HG03139 (cell line): ENCODE measurements around the gene OXER1.

ENCODE experiments used
- ATAC-seq: cut with Tn5 transposase; IDR thresholded peaks from one replicate; pipeline ENCODE4 v1.9.1; 2021; ENCODE audit not compliant: unreplicated experiment

OXER1 gene

DNA sequence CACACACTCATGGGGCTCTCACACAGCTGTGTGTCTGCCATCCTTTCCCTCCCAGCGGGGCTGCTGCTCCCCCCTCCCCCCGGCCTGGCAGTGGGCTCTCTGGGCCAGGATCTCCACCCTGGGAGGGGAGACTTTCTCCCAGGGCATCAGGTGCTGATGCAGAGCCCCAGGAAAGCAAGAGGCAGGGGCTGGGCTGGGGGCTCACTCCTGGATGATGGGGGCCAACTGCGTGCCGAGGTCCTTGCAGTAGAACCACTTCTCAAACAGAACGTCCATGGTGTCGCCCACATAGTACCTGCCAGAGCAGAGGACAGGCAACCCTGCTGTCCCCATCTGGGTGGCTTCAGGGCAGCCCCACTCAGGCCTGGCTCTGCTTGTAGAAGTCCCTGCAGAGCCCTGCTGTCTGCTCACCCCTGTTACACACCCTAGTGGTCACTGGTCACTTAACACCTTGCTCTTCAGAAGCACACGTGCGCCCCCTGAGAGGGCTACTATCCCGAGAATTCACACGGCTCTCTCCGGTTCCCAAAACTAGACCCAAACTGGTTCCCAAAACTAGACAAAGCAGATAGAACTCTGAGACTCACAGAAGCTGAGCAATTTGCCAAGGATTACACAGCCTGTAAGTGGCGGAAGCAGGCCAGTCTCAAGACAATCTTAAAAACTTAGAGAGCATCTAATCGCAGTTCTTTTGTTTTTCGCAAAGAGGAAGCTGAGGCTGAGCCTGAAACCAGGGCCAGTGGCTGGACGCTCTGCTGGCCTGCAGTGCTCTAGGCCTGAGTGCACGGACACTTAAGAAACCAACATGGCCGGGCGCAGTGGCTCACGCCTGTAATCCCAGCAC, 6.6 kb upstream of the OXER1 start:
- ATAC-seq = no peak

DNA sequence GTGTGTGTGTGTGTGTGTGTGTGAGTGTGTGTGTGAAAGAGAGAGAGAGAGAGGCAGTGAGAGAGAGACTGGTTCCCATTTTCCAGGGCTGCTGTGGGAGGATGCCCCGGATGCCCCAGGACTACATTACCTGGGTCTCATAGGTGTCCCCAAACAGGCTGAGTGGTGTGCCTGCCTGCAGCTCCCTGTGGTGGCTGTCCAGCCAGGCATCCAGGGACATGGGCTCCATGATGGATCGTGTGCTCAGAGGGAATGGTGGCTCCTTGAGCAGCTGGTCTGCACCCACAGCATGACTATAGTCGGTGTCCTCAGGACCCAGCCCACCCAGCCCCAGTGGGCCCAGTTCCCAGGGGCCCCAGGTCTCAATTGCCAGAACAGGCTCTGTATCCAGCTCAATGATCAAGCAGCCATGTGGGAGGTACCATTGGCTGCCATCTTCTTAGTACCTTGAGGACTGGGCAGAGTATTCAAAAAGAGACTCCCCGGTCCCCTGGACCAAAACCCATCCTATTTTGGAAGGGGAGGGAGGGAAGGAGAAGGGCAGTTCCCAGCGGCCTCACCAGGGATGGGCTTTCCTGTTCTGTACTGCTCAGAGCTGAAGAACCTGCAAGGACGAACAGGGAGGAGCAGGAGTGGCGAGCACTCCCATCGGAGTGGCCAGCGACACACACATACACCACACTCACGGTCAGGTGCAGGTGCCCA, 5.8 kb upstream of the OXER1 start:
- ATAC-seq = no peak

DNA sequence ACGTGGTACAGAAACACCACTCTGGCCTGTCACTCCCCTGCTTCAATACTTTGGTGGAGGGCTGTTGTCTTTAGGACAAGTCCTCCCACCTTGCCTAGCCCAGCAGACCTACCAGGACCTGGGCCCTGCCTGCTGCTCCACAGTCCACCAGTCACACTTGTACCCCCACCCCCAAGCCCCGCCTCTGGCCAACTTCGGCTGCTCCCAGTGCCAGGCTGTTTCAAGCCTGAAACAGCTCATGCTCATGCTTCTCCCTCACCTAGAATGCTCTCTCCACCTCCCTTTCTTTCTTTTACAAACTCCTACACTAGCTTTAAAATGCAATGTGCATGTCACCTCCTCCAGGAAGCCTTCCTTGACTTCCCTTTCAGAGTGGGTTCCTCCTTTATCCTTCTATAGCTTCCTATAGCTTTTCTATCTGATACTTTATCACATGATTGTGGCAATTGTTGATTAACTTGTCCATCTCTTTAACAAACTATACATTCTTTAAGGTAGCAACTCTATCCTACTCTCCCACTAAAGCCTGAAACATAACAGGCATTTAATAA, 4.8 kb upstream of the OXER1 start:
- no peak for ATAC-seq

DNA sequence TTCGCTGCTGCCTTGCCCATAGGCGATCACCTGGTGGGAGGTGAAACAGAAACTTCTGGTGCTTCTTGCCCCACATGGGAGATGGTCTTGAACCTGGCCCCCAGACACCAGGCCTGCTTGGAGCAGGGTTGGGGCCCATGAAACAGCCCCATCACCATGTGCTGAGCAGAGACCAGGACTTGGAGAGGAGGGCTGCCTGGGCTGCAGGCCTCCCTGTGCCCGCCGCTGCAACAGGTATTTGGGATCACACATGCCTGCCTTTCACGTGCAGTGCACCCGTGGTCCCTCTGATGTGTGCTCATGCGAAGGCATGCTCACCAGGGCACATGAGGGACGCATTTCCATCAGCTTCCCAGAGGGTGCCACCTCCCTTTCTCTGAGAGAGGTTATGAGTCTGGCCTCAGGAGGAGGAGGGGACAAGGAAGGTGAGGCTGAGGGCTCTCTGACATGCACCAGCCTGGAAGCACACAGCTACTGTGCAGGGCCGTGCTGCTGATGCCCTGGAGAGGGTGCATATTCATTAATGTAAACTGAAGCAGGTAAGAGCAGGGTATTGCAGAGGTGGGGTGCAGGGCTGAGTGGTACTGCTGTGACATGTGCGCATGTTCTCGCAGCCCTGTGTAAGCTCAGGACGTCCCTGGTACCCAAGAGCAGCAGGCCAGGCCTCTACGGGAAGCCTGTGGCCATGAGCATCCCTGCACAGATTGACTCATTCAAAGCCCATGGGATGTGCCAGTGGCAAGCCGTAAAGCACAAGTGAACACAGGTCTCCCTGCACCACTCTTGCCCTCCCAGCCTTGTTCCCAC, 4.2 kb upstream of the OXER1 start:
- ATAC-seq = no peak

DNA sequence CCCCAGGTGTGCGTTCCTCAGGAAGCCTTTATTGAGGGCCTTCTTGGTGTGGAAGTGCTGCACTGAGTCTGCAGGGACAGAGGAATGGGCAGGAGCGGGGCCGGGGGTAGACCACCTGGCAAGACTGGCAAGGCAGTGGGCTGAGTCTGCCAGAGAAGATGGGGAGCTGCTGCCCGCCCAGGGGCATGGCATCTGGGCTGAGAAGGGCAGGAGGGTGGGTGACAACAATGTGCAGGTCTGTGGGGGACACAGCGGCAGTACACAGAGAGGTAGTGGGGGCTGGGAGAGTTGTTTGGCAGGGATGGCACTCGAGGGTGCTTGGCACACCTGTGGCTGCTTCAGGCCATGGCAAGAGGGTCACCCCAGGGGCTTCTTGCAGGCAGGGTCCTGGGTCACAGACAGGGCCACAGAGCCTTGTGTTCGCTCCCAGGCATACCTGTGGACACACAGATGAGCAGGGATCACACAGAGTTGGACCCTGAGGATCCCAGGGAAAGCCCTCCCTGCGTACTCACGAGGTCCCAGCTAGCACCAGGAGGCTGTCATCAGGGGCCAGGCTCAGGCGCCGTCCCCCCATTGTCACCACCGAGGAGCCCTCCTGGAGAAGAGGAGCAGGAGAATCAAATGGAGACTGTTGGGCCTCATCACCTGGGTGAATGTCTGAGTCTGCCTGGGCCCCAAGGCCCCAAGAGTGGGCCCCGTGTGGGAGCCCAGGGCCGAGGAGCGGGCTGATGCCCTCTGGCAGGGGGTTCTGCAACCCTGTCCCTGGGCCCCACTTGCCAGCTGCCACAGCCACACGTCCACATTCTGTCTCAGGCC, 3.4 kb upstream of the OXER1 start:
- no peak for ATAC-seq

- ATAC-seq = no peak
Observed at GRCh38 chr2:42765686-42766085, 1.8 kb upstream of the OXER1 start.

DNA sequence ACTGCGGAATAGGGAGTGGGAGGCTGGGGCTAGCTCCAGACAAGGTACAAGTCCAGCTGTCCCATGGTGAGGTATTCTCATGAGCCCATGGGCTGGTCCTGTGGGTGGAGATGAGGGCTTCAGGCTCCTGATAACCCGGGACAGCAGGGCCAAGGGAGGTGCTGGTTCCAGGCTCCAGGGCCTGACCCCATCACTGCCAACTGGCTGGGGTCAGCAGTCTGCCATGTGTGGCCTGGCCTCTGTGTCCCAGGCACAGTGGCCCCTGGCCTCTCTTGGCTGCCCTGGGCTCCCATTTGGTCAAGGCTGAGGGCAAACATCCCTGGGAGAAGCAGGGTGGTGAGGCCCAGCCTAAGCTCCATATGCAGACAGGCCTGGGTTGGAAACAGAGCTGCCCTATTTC, 966 bp upstream of the OXER1 start:
- no peak for ATAC-seq

DNA sequence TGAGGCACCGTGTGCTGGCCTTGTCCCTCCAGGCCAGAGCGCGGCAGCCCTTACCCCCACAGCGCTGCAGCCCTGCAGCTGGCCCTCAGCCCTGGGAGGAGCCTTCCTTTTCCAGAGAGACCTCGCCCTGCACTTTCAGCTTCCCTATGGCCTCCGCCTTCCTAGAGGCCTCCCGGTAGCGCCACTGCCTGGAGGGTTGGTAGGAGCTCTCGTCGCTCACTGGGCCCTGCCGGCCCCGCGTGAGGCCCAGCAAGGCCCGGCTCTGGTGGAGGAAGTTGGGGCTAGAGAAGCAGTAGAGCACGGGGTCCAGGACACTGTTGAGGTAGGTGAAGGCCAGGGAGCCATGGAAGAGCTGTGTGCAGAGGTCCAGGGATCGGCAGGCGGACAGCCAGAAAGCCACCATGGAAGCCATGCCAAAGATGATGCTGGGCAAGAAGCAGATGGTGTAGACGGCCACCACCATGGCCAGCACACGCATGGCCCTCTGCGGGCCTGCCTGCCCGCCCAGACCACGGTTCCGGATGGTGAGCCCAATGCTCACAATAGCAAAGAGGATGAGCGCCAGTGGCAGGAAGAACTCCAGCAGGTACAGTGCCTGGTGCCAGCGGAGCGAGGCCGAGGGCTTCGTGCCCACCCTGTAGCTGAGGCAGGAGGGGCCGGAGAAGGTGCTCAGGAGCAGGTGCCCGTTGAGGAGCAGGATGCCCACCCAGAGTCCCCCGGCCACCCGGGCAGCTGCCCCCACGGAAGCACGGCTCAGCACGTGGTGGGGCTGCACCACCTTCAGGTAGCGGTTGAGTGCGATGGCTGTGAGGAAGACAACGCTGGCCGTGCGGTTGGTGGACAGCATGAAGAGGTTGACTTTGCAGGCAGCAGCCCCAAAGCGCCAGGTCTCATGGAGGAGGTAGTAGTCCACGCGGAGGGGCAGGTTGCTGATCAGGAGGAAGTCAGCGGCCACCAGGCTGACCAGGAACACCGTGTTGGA, 821 bp downstream of the OXER1 start:
- no peak for ATAC-seq

DNA sequence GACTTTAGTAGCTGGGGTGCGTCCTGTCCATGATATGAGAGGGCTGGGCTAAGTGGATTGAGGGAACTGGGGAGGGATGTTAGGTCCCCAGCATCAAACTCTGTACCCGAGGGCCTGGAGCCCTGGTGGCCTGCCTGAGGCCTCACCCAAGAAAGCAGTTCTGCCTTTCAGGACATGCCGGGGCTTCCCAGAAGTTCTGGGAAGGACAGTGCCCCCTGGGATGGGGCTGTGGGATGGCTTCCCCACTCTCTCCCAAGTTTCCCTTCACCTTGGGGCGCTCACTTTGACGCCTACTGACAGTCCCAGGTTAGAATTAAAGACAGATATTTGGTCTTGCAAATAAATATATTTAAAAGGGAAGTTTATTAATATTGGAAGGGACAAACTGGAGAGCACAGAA, 1.8 kb downstream of the OXER1 start:
- ATAC-seq = no peak

- no peak for ATAC-seq
Observed at GRCh38 chr2:42761554-42761953, 2.4 kb downstream of the OXER1 start.

- ATAC-seq = no peak
Observed at GRCh38 chr2:42758751-42759150, 5.2 kb downstream of the OXER1 start.

DNA sequence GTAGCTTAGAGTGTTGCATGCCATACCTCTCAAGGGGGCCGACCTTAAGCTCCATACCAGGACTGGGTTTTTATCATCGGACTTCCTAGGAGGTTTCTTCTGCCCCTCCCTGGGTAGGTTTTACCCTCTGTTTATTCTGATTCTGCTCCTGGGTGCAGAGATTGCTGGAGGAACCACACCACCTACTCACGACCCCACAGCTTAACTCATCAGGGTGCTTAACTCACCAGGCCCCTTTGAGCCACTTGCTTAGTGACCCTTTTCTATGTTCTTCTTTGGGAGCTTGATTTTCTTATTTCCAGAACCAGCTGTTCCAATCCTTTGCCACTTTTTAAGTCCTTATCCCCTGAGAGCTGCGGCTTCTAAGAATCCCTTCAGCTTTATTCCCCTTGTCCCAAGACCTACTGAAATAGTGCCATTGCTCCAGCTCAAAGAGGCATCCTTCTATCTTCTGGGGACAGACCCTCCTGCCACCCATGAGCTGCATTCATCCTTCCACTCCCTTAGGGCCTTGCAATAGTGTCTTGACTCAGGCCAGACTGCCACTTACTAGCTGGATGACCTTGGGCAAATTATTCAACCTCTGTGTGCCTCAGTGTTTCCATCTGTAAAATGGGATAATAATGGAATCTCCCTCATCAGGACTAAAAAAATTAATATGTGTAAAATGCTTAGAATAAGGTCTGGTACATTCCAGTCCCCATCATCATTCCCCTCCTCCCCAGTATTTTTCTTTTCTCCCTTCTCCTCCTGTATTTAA, 5.8 kb downstream of the OXER1 start:
- no peak for ATAC-seq

GRCh38 chr2:42756966-42757513, 6.9 kb downstream of the OXER1 start:
- ATAC-seq = no peak

DNA sequence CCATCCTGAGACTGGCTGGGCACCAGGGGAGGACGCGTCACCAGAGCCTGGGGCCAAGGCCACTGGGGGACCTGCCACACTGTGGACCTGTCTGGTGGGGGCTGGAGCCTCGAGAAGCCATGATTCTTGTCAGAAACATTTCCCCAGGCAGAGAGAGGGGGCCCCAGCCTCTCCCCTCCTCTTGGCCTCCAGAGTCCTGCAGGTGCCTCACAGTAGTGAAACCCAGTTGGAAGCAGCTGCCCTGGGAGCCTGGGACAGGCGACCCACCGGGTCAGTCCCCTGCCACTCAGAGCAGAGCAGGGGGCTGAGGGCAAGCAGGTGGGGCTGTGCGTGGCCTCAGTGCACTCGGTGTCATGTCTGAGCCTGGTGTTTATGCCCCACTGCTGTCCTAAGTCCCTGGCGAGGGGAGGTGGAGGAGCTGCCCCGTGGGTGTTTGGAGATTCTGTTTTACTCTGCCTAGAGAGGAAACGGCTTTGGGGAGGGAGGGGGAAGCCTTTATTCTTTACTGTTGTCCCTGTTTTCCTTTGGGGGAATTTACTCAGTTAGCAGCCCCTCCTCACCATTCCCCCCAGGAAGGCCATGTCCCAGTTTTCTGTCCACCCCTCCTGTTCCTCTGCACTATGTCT, 7.7 kb downstream of the OXER1 start:
- ATAC-seq = no peak

GRCh38 chr2:42755191-42755880, 8.6 kb downstream of the OXER1 start:
- ATAC-seq = no peak

DNA sequence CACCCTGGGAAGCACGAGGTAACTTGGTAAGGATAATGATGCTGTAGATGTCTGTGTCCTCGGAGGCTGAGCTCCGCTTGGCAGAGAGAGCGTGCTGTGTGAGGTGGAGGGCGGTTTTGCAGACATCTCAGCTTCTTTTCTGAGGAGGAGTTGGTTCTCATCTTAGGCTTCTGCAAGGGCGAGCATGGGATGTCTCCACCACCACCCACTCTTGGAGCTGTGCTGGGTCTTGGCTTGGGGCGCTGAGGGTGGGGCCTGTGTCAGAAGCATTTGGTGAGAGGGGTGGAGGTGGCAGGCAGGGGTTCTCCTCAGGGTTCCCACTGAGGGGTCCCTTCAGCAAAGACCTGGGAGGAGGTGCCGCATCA, 9.2 kb downstream of the OXER1 start:
- no peak for ATAC-seq

DNA sequence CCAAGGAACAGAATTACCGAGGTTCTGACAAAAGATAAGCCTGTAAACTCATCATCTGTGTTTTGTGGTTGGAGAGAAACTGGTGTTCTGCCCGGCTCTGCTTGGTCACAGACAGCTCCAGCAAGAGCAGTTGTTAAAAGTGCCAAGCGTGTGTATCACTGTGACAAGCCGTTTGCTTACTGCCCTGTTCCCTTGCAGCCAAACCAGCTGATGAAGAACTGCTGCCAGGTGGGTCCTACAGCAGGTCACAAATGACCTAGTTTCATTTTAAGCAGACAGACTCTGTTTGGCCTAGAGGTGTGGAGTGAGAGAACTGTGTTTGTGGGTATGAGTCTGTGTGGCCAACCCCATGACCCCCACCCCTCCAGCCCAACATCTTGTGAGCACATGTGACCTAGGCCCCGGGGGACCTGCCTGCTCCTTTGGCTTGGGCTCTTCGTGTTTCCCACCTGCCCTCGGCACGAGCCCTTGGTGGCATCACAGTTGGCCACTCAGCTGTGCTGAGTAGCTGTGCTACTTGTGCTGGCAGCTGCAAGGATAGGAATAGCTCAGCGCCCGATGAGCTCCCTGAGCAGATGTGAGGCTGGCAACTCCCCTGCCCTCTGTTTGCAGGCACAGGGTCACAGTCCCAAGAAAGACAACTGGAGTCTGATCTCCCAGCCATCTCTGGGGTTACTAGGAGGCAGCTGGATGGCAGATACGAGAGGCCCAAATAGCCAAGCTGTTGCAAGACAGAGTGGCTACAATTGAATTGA, 9.7 kb downstream of the OXER1 start:
- peak; percentile 52 for ATAC-seq
